Right ventricle myocardium inferior (tissue), 1 donor: ENCODE results near the gene TIE1. TPM values are rescaled to one million over a fixed set of nuclear protein-coding genes. Genes with fewer than 3 reads are reported as not detected.

Experiments used
- ATAC-seq: fragments of 200-7000 bp; cut with Tn5 transposase; one replicate; pipeline ENCODE4 v1.9.1; 2020; ENCODE audit warnings: mild to moderate bottlenecking, moderate library complexity
- DNase-seq: peaks from one replicate; pipeline ENCODE4 v3.0.0; 2021; ENCODE audit errors: missing footprints
- intact Hi-C: fragments of 100-400 bp; cut with DNase I; formaldehyde crosslinking; loops from one replicate; pipeline ENCODE4 v1.11.0; 2022
- total RNA-seq: library from RNA; stranded (reverse); fragmentation: NEBNext Ultra II Directional; extraction: Animal tissue kit (Norgen Biotek cat#: 25700); gene quantifications from one replicate; pipeline ENCODE4 v1.2.1, GENCODE V29; 2021
- donor health status: DM: no; HTN: yes; CAD: no; lungs with severe emphysema.

TIE1 gene
- total RNA-seq, 1 donor from 2014 or later = 22.2 TPM

DNA sequence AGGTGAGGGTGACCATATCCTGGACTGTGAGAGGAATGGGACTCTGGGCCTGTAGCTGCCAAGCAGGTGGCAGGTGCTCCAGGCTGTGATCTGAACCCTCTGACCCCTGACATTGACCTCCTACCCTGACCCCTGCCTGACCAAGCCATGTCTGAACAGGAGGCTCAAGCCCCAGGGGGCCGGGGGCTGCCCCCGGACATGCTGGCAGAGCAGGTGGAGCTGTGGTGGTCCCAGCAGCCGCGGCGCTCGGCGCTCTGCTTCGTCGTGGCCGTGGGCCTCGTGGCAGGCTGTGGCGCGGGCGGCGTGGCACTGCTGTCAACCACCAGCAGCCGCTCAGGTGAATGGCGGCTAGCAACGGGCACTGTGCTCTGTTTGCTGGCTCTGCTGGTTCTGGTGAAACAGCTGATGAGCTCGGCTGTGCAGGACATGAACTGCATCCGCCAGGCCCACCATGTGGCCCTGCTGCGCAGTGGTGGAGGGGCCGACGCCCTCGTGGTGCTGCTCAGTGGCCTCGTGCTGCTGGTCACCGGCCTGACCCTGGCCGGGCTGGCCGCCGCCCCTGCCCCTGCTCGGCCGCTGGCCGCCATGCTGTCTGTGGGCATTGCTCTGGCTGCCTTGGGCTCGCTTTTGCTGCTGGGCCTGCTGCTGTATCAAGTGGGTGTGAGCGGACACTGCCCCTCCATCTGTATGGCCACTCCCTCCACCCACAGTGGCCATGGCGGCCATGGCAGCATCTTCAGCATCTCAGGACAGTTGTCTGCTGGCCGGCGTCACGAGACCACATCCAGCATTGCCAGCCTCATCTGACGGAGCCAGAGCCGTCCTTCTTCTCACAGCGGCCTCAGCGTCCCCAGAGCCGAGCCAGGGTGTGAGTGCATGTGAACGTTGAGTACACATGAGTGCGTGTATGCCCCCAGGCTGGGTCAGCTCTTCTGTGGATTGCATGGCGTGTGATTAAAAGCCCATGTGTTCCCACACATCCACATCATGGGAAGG is 27.9 kb upstream of the TIE1 start:
- ATAC-seq = no peak
- intact Hi-C loops = no loop called here
- no peak for DNase-seq

DNA sequence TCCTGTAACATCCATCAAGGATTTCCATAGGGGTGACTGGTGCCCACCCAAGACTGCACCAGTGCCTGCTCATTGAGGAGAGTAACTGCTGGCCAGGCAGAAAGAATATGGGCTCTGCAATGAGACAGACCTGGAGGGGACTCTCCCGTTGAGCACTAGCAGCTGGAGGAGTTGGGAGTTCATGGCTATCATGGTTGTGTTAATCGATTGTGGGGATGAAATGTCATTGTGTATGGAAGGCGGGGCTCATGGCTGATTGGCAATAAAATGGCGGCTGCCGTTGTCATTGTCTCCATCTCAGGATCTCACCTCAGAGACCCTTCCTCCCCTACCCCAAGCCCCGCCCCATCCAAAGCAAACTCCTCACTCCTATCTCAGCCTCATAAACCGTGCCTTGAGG is 27.1 kb upstream of the TIE1 start:
- ATAC-seq (no peak), DNase-seq (no peak)
- intact Hi-C loops = no loop called here

DNA sequence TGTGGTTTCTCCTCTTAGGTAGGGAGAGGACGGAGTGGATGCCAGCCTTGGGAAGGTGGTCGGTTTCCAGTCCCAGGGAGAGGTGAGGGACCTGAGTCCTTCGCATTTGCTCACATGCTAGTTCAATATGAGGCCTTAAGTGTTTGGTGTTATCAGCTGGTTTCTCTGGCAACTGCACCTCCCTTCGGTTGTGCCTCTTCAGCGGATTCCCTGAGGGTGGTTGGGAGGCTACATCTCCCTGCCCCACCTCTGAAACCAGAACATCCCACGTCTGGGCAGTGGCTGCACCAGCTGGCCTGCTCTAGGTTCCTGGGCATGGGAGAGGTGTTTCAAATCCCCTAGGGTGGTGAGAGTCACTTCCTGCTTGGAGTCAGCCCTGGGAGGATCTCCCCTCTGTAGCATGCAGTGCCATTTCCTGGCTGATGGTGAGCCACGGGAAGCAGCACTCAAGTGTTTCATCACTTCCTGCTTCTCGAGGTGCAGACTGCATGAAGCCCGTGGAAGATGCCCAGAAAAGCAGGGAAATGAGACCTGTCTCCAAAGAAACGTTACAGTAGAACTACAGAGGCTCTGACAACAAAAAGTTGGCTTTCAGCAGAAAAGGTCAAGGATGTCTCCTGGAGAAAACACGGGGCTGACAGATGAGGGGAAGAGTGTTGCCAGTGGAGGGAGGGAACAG is 26.5 kb upstream of the TIE1 start:
- no peak for ATAC-seq
- no peak for DNase-seq
- intact Hi-C loops = no loop called here

DNA sequence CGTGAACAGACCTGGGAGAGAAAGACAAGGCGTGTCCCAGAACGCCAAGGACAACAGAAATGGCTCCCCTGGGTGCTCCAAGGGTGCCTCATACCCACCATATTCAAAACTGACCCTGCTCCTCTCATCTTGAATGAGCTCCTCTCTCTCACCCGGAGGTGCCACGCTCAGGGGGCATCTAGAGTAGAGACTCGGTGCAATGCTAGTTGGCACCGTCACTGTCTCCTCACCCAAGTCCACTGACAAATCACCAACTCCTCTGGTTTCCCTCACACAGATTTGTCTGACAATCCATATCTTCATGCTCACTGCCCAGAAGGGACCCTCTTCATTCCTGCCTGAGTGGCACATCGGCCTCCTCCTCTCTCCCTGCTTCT is 26.0 kb upstream of the TIE1 start:
- intact Hi-C loops = no loop called here
- ATAC-seq (no peak), DNase-seq (no peak)

DNA sequence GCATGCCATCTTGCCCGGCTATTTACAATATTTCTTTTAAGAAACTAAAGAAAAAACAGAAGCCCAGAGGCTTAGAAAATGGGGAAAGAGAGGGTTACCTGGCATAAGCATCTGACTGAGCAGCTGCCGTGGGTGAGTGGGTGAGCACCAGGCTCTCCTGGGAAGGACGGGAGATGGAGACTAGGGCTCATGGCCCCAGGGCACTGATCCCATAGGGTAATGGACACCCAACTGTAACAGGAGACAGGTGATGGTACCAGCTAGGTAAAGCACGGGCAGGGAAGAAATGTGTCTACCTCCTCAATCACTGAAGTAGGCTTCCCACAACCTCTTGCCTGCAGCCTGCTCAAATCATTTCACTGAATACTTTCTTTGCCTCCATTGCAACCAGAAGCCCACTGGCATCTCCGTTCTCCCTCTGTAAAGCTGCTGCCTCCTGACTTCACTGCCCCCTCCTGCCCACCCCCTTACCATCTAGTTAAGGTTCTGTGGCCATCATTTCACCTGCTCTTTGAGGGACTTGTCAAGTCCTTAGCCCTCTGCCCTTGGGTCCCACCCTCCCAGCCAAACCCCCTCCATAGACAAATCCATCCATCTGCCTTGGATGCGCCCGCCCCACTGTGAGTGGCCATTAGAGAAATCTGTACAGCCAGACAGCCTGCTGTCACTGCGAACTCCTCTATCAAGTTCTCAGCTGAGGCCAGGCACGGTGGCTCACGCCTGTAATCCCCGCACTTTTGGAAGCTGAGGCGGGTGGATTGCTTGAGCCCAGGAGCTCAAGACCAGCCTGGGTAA is 24.8 kb upstream of the TIE1 start:
- intact Hi-C loops = no loop called here
- ATAC-seq (no peak), DNase-seq (no peak)

DNA sequence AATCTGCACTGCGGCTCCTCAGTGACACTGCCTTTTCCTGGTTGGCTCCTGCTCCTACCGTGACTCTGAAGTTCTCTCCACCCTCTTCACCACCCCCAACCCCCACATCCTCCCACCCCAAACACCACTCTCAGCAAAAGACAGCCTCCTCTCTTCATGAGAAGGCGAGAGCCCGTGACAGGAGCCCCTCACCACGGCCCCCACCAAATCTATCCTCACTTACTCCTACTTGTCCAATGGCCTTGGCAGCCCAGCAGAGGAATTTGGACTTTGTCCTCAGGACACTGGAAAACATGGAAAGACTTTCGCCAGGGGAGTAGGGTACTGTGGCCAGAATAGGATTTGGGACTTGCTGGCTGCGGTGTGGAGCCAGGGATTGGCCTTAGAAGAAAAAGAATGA is 24.1 kb upstream of the TIE1 start:
- no peak for ATAC-seq
- DNase-seq = no peak
- intact Hi-C loops = no loop called here

DNA sequence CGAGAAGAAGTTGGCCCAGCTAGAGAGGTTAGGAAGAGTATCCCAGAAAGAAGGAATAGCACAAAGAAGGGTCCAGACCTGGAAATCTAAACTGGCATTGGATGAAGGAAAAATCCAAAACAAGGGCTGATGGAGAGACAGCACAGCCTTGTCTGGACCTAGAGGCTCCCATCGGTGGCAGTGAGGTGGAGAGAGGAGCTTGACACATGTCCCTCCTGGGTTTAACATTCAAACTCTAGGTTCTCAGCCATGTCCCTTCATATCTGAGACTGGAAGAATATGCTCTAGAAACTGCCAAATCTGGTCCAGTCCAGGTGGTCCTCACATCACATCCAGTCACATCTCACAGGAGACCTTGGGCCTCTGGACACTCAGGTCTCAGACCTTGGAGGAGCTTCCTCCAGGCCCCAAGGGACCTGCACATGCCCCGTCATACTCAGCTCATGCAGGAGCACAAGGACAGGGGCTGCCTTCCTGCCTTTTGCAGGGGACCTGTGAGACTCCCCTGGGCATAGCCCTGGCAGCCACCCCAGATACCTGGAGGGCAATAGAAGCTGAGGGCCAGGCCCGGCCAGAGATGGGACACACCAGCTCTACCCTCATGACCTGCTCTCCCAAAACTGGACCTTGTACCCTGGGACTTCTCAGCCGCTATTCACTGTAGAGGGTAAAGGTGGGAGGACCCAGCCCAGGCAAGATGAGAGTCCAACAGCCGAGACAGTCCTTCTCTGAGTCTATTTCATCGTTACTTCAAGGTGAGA is 23.5 kb upstream of the TIE1 start:
- ATAC-seq (no peak), DNase-seq (no peak)
- intact Hi-C loops = no loop called here

DNA sequence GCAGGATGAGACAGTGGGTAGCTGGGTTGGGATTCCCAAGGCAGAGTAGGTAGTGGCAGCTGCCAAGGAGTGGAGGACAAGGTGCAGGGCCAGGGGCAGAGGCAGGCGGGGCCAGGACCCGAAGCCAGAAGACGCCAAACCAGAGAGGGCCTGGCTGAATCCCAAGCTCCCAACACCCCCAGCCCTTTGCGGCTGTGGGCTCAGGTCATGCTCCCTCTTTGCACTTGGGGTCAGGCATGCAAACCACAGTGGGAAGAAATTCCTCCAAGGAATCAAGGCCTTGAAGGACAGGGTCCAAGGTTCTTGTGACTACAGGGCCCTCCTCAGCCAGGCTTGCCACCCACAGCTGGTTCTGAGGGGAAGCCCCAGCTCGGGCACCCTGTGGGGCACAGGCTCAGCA is 21.6 kb upstream of the TIE1 start:
- DNase-seq = no peak

DNA sequence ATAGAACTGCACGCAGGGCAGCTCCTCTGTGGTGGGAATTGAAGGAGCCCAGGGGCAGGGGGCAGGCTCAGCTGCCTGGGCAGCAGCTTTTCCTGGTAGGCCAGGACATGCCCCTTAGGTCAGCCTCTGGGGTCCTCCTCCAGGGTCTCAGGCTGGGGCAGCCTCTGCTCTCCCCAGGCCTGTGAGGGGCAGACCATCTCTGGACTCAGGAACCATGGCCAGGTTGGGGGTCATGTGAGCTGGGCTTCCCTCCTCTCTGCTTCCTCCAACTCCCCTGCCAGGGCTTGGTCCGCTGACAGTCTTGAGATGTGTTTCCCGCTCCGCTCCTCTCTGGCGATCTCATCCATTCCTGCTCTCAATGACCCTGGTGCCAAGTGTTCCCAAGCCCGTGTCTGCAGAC is 21.1 kb upstream of the TIE1 start:
- ATAC-seq = no peak
- intact Hi-C loops = no loop called here
- DNase-seq = no peak

More for the DNA sequence above, 21.6 kb upstream of the TIE1 start:
- intact Hi-C loops = no loop called here
- no peak for ATAC-seq

DNA sequence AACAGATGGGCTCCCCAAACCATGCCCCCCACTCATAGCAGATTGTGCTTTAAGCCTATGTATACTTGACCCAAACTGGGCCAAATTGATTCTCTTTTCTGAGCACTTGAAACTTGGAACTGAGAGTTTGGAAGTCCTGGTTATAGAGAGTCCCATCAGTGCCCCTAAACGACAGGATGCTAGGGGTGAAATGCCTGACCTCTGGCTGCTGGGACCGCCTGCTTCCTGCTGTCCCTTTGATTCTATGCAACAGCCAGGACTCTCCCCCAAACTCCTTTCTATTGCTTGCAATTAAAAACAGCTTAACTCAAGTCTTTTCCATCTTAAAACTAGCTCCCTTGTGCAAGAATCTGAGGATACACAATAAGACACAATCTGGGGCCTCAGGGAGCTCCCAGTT is 20.1 kb upstream of the TIE1 start:
- DNase-seq = no peak
- intact Hi-C loops = no loop called here
- no peak for ATAC-seq

DNA sequence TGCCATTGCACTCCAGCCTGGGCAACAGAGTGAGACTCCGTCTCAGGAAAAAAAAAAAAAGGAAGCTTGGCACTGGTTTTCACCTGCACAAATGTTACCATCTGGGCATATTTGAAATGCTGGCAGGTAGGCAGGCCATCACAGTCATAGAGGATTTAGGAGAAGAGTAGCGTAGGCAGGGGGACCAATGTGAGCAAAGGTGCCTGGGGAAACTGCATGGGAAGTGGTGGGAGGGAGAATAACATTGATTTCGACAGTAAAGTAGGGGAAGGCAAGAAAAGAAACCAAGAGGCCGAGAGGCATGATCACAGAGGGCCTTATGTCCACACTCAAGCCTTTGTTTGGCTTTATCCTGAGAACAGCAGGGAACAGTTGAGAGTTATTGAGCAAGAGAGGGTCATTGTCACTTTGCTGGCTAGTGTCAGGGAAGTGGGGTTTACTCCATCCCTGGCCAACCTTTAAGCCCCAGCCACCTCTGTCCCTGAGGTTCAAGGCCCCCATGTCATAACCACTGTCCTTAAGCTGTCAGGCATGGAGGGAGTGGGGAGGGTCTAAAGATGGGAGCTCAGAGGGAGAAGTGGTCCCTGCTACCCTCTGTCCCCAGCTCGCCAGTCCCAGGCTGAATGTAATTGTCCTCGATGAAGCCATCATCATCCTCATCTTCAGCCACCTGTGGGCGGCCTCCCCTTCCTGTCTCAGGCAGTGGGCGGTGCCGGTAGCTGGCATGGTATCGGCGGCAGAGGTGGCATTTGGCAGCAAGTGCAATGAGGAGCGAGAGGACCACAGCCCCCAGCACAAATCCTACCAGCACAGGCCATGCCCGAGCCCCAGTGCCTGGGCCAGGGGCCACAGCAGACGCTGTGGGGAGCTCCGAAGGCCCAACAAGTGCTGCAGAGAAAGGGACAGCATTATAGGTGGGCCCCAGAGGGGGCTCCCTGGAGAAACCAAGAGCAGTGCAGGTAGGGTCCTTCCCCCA is 18.3 kb upstream of the TIE1 start:
- no peak for ATAC-seq
- intact Hi-C loops = no loop called here
- no peak for DNase-seq

DNA sequence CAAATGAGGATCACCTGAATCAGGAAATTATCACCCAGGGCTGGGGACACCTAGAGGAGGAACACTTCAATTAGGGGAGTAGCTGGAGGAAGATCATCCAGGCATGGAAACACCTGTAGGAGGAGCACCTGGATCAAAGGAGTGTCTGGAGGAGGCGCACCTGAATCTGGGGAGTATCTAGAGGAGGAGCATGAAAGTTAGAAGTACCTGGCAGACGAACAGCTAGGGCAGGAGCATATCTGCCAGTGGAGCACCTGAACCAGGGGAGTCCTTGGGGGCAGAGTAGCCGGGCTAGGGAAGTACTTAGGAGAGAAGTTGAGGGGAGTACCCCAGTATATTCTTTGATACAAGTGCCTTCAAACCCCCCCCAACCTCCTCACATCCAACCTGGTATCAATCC is 16.7 kb upstream of the TIE1 start:
- DNase-seq (no peak), ATAC-seq (no peak)
- intact Hi-C loops = no loop called here

DNA sequence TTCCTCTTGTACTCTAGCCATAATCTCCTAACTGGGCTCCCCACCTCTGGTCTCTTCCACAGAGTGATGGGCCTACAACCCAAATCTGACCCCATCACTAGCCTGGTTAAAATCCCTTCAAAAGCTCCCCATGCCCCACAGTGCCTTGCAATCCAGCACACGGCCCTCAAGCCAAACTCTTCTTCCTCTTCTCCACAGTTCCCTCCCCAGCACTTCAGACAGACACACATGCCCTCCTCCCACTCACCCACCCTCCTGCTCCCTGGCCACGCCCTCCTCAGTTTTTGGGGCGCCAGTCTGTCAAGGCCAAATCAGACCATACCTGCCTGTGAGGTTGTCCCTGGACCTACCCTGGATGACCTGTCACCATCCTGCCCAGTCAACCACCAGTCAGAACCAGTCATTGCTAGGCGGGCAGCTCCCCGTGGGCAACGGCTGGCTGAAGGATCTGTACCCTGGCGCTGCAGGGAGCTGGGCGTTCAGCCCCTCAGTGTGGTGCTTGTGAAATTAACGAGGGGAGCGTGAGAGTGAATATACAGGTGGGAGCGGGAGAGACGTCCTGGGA is 16.2 kb upstream of the TIE1 start:
- DNase-seq (no peak), ATAC-seq (no peak)
- intact Hi-C loops = no loop called here

DNA sequence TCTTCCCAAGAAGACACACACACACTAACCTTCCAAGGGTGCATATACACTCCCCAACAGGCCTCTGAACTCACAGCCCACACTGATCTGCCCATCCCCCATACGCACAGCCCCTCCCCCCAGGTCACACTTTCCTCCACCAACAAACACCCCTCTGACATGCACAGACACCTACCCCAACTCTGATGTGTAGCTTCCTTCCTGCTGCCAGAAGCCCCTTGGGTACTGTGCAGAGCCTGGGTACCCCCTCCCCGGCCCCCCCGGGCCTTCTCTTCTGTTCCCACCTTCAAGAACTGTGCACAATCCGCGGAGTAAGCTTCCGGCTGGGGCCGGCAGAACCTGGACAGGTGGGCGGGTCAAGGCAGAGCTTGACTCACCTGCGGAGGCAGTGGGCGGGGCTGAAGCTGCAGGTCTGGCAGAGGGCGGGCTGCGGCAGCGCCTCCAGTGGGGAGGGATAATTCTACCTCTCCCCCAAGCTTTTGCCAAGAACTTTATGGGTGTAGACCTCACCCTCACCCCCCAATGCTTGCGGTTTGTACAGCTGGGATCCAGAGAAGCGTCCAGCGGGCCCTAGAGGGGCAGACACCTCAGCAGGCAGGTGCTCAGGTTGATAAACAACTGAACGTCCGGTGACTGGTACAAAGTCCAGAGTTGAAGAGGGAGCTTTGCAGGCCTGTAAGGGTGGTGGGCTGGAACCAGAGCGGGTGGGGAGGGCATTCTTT is 15.4 kb upstream of the TIE1 start, which contains the start of gene C1orf210:
TSS of gene C1orf210 (minus strand) at position 313 of the 722 bp plus-strand sequence. CDS start 2,311 bp downstream, outside the sequence.
- no peak for DNase-seq
- ATAC-seq = no peak
- intact Hi-C loops = no loop called here

DNA sequence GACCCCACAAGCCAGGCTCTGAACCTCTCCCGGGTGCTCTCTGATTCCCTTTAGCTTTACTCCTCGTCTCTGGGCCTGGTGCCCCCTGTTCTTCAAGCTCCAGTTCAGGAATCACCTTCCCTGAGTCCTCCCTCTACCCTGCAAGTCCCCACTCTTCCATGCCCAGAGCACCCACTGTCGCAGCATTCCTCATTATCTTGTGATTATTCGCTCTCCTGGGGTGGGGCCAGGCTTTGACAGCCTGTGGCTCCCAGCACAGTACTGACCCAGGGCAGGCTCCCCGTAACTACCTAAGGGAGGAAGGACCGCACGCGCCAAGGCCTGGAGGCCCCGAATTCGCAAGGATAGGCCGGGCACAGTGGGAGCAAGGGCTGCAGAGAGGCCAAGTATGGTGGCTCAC is 14.7 kb upstream of the TIE1 start:
- no peak for ATAC-seq
- intact Hi-C loops = no loop called here
- DNase-seq = no peak

DNA sequence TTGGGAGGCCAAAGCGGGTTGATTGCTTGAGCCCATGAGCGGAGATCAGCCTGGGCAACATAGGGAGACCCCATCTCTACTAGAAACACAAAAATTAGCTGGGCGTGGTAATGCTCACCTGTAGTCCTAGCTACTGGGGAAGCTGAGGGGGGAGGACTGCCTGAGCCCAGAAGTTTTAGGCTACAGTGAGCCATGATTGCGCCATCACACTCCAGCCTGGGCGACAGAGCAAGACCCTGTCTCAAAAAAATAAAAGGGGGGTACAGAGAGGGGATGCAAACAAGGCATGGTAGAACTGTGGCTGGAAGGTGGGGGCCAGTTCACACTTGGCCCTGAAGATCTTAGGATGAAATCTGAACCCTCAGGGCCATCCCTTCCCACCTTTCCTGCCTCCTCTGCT is 14.2 kb upstream of the TIE1 start:
- DNase-seq (no peak), ATAC-seq (no peak)
- intact Hi-C loops = no loop called here
